Tibial nerve (tissue), 4 donors: Measurements from ENCODE around the gene KRTAP5-6.

Experiments
- EP300 ChIP-seq, 2 donors: sonication (generic); formaldehyde crosslinking; IDR thresholded peaks; one replicate each; pipeline ENCODE4 v1.6.1; 2017; ENCODE audit warnings: antibody characterized with exemption in 2 of 2, mild to moderate bottlenecking in 1 of 2
- POLR2A ChIP-seq, 2 donors: fragments of 450-650 bp; IDR thresholded peaks; one replicate each; pipeline ENCODE4 v1.6.1; 2017; ENCODE audit warnings: antibody characterized with exemption in 2 of 2, mild to moderate bottlenecking in 2 of 2, moderate library complexity in 2 of 2
- TF ChIP-seq, protein P1 (sequence below), 5 experiments: fragments of 200-600 bp in 3 of 5; fragments of 450-650 bp in 2 of 5; sonication (generic) in 3 of 5; IDR thresholded peaks; one replicate each; pipeline ENCODE4 v1.5.1; 2016 to 2019; ENCODE audit warnings: antibody characterized with exemption in 5 of 5, mild to moderate bottlenecking in 3 of 5, moderate library complexity in 2 of 5

DNA sequence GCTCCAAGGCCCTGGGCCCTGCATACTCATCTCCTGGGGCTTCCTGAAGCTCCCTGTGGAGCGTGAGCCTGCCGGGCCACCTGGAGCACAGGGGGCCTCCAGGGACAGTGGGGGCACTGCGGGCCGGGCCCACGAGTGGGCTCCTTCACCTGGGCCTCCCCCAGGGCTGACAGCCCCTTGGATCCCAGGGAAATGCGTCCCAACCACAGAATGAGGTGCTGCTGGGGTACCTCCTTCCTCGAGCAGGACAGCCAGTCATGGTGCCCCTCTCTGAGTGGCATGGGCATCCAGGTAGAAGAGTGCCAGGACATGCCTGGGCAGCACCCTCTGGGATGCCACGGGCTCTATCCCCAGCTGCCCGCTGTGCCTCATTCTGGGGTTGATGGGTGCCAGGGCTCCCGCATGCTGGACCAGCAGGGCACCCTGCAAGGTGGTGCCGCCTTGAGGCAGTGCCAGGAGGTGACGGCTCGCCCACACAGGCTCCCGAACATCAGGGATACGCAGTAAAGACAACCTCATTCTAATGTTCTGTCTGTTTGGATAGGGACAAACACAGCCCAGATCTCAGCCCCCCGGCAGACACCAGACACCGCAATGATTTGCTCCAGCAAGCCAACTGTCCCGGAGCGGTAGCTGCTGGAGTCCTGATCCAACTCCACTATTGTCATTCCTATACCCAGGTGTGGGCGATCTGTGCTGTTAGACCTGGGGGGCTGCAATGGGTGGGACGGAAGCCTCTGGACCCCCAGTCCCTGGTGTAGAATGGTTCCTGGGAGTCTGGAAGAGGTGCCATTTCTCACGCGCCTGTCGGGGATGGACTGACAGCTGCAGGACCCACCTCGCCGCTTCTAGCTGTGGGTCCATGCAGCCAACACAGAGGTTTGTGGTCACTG lies 41.6 kb upstream of the KRTAP5-6 start:
- TF ChIP-seq, protein P1, sequence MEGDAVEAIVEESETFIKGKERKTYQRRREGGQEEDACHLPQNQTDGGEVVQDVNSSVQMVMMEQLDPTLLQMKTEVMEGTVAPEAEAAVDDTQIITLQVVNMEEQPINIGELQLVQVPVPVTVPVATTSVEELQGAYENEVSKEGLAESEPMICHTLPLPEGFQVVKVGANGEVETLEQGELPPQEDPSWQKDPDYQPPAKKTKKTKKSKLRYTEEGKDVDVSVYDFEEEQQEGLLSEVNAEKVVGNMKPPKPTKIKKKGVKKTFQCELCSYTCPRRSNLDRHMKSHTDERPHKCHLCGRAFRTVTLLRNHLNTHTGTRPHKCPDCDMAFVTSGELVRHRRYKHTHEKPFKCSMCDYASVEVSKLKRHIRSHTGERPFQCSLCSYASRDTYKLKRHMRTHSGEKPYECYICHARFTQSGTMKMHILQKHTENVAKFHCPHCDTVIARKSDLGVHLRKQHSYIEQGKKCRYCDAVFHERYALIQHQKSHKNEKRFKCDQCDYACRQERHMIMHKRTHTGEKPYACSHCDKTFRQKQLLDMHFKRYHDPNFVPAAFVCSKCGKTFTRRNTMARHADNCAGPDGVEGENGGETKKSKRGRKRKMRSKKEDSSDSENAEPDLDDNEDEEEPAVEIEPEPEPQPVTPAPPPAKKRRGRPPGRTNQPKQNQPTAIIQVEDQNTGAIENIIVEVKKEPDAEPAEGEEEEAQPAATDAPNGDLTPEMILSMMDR (IDR thresholded peaks at IDR 0.05): no peak
- TF ChIP-seq POLR2A (IDR thresholded peaks at IDR 0.05) (no peak), EP300 (IDR thresholded peaks at IDR 0.05) (no peak)
